GM19328 (cell line): ENCODE data around the gene CHMP3.
A peak's percentile ranks its signal among the peaks of the same experiment; 100 is the strongest.
"Not testable (repeated sequence)": the region's sequence is repeated elsewhere in the genome, so short reads cannot be mapped to it uniquely, and the experiment has no call there.

Experiments
- ATAC-seq: cut with Tn5 transposase; IDR thresholded peaks from one replicate; pipeline ENCODE4 v1.9.1; 2021; ENCODE audit warnings: mild to moderate bottlenecking, moderate library complexity; ENCODE audit not compliant: unreplicated experiment

Gene CHMP3

GRCh38 chr2:86562922-86563649 lies at the start of gene CHMP3:
Gene CHMP3, minus strand, starts transcription at chr2:86563443. Its CDS starts 95 bp downstream, at chr2:86563348.
- peak; percentile 86 for ATAC-seq

GRCh38 chr2:86610871-86611270 lies 47.6 kb upstream of the CHMP3 start:
- no peak for ATAC-seq

GRCh38 chr2:86608832-86609410 lies 45.7 kb upstream of the CHMP3 start:
- no peak for ATAC-seq

GRCh38 chr2:86603905-86604304 lies 40.7 kb upstream of the CHMP3 start:
- ATAC-seq = no peak

GRCh38 chr2:86598966-86599365 lies 35.7 kb upstream of the CHMP3 start:
- no peak for ATAC-seq

GRCh38 chr2:86596118-86596517 lies 32.9 kb upstream of the CHMP3 start:
- ATAC-seq = no peak

GRCh38 chr2:86593266-86593665 lies 30.0 kb upstream of the CHMP3 start:
- ATAC-seq = no peak

- no peak for ATAC-seq
These were observed 29.4 kb upstream of the CHMP3 start for GRCh38 chr2:86592547-86593230.

- ATAC-seq = not testable (repeated sequence)
These were observed 26.5 kb upstream of the CHMP3 start for GRCh38 chr2:86589701-86590100.

- ATAC-seq = no peak
These were observed 21.1 kb upstream of the CHMP3 start for GRCh38 chr2:86584151-86584913.

GRCh38 chr2:86580560-86580959 lies 17.3 kb upstream of the CHMP3 start:
- ATAC-seq = no peak

GRCh38 chr2:86577817-86578456 lies 14.7 kb upstream of the CHMP3 start:
- no peak for ATAC-seq

- ATAC-seq = no peak
These were observed 6.8 kb upstream of the CHMP3 start for GRCh38 chr2:86570059-86570458.

GRCh38 chr2:86566821-86567190 lies 3.6 kb upstream of the CHMP3 start:
- ATAC-seq = no peak

GRCh38 chr2:86566158-86566820 lies 3.0 kb upstream of the CHMP3 start:
- ATAC-seq = no peak

- ATAC-seq = no peak
These were observed 413 bp upstream of the CHMP3 start for GRCh38 chr2:86563650-86564061.

GRCh38 chr2:86562485-86562921 lies 740 bp downstream of the CHMP3 start:
- peak; percentile 8 for ATAC-seq

- ATAC-seq = no peak
These were observed 5.4 kb downstream of the CHMP3 start for GRCh38 chr2:86557836-86558235.

- ATAC-seq = no peak
These were observed 6.7 kb downstream of the CHMP3 start for GRCh38 chr2:86556508-86556907.

- ATAC-seq = no peak
These were observed 10.4 kb downstream of the CHMP3 start for GRCh38 chr2:86552889-86553288.
